ENCODE measurements around the gene MAN1A1. TPM values are rescaled to one million over a fixed set of nuclear protein-coding genes. Genes with fewer than 3 reads are reported as not detected.

MAN1A1 gene
- total and polyA plus RNA-seq, 2 experiments from 2014 or later, result 2.0 to 8.7 TPM

DNA sequence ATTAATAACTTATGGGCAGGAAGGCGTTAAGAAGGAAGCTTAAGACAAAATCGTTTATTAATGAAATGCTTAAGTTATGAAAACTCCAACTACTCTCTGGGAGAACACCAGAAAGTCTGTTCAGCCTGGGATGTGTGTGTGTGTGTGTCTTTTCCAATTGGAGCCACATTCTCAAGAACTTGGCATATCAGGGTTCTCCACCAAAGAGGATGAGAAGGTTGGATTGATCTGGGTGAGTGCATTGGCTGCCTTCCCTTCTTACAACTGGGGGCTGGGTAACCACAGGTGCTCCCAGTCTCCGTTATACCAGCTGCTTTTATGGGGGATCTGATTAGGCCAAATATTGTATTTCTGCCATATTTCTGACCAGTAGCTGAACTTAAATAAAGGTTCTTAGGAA is 102.1 kb downstream of the MAN1A1 start (continued):
- TF ChIP-seq, protein P1, sequence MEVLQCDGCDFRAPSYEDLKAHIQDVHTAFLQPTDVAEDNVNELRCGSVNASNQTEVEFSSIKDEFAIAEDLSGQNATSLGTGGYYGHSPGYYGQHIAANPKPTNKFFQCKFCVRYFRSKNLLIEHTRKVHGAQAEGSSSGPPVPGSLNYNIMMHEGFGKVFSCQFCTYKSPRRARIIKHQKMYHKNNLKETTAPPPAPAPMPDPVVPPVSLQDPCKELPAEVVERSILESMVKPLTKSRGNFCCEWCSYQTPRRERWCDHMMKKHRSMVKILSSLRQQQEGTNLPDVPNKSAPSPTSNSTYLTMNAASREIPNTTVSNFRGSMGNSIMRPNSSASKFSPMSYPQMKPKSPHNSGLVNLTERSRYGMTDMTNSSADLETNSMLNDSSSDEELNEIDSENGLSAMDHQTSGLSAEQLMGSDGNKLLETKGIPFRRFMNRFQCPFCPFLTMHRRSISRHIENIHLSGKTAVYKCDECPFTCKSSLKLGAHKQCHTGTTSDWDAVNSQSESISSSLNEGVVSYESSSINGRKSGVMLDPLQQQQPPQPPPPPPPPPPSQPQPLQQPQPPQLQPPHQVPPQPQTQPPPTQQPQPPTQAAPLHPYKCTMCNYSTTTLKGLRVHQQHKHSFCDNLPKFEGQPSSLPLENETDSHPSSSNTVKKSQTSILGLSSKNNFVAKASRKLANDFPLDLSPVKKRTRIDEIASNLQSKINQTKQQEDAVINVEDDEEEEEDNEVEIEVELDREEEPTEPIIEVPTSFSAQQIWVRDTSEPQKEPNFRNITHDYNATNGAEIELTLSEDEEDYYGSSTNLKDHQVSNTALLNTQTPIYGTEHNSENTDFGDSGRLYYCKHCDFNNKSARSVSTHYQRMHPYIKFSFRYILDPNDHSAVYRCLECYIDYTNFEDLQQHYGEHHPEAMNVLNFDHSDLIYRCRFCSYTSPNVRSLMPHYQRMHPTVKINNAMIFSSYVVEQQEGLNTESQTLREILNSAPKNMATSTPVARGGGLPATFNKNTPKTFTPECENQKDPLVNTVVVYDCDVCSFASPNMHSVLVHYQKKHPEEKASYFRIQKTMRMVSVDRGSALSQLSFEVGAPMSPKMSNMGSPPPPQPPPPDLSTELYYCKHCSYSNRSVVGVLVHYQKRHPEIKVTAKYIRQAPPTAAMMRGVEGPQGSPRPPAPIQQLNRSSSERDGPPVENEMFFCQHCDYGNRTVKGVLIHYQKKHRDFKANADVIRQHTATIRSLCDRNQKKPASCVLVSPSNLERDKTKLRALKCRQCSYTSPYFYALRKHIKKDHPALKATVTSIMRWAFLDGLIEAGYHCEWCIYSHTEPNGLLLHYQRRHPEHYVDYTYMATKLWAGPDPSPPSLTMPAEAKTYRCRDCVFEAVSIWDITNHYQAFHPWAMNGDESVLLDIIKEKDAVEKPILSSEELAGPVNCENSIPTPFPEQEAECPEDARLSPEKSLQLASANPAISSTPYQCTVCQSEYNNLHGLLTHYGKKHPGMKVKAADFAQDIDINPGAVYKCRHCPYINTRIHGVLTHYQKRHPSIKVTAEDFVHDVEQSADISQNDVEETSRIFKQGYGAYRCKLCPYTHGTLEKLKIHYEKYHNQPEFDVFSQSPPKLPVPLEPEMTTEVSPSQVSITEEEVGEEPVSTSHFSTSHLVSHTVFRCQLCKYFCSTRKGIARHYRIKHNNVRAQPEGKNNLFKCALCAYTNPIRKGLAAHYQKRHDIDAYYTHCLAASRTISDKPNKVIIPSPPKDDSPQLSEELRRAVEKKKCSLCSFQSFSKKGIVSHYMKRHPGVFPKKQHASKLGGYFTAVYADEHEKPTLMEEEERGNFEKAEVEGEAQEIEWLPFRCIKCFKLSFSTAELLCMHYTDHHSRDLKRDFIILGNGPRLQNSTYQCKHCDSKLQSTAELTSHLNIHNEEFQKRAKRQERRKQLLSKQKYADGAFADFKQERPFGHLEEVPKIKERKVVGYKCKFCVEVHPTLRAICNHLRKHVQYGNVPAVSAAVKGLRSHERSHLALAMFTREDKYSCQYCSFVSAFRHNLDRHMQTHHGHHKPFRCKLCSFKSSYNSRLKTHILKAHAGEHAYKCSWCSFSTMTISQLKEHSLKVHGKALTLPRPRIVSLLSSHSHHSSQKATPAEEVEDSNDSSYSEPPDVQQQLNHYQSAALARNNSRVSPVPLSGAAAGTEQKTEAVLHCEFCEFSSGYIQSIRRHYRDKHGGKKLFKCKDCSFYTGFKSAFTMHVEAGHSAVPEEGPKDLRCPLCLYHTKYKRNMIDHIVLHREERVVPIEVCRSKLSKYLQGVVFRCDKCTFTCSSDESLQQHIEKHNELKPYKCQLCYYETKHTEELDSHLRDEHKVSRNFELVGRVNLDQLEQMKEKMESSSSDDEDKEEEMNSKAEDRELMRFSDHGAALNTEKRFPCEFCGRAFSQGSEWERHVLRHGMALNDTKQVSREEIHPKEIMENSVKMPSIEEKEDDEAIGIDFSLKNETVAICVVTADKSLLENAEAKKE (CRISPR knock-in tag; IDR thresholded peaks at IDR 0.05), result no peak
- TF ChIP-seq EZH2 (IDR thresholded peaks at IDR 0.05; ENCODE audit: low read depth, unreplicated experiment) (no peak), CREB1 (CRISPR knock-in tag; IDR thresholded peaks at IDR 0.05; ENCODE audit: low read depth) (no peak), JUNB (IDR thresholded peaks at IDR 0.05; ENCODE audit: unreplicated experiment) (no peak), POLR2AphosphoS5 (IDR thresholded peaks at IDR 0.05; ENCODE audit: low read depth) (no peak)

GRCh38 chr6:119243657-119244056 is 105.9 kb downstream of the MAN1A1 start:
- no peaks in the 10 kb centered on the region for H3K36me3 Mint-ChIP-seq (ENCODE audit: low read depth)
- ATAC-seq (no peak), DNase-seq (ENCODE audit: low spot score) (no peak)
- no peak overlapping the region for H3K27ac ChIP-seq (ENCODE audit: low read depth)
- H3K4me3 ChIP-seq, result no peak overlapping the region
- H4K20me1 ChIP-seq (replicated peaks; ENCODE audit: insufficient read depth), result no peaks in the 10 kb centered on the region
- H3K9me2 ChIP-seq (ENCODE audit: insufficient read depth), result no peaks in the 10 kb centered on the region
- peaks cover 21% of the 10 kb centered on the region for H3K4me1 Mint-ChIP-seq
- H3K27me3 ChIP-seq (ENCODE audit: insufficient read depth), result no peaks in the 10 kb centered on the region
- H3K4me1 ChIP-seq (ENCODE audit: insufficient read depth), result peaks cover 24% of the 10 kb centered on the region
- no peak overlapping the region for H2AFZ ChIP-seq
- no peaks in the 10 kb centered on the region for H3K9me3 Mint-ChIP-seq
- no peak overlapping the region for H3K4me2 ChIP-seq
- H3K36me3 ChIP-seq (ENCODE audit: insufficient read depth), result no peaks in the 10 kb centered on the region
- no peaks in the 10 kb centered on the region for H3F3A ChIP-seq (replicated peaks; ENCODE audit: low read depth)
- H3K79me2 ChIP-seq (replicated peaks; ENCODE audit: insufficient read depth), result no peaks in the 10 kb centered on the region
- TF ChIP-seq, protein P1 (CRISPR knock-in tag; IDR thresholded peaks at IDR 0.05), result no peak
- no peak overlapping the region for H3K27ac Mint-ChIP-seq
- no peaks in the 10 kb centered on the region for H3K27me3 Mint-ChIP-seq (ENCODE audit: insufficient read depth, low read depth, poor library complexity)
- no peak overlapping the region for H3K4me3 Mint-ChIP-seq
